Endothelial cell of umbilical vein (primary cell): ENCODE data around the gene CACHD1.

Experiments used
- EZH2 ChIP-seq: IDR thresholded peaks from 2 replicates; pipeline ENCODE4 v1.6.1; 2012; ENCODE audit warnings: borderline replicate concordance, low read depth, mild to moderate bottlenecking, moderate library complexity, low read length, inconsistent platforms; ENCODE audit not compliant: severe bottlenecking
- GATA2 ChIP-seq: IDR thresholded peaks from 2 replicates; pipeline ENCODE4 v1.7.0; 2011; ENCODE audit warnings: low read depth, mild to moderate bottlenecking, moderate library complexity, mixed read lengths, low read length; ENCODE audit not compliant: insufficient read length, insufficient read depth
- POLR2A ChIP-seq: IDR thresholded peaks from 2 replicates; pipeline ENCODE4 v1.6.1; 2012; ENCODE audit warnings: low read depth, mild to moderate bottlenecking, control low read depth, low read length
- POLR2AphosphoS5 ChIP-seq: IDR thresholded peaks from 2 replicates; pipeline ENCODE4 v1.6.1; 2012; ENCODE audit warnings: low read depth, mild to moderate bottlenecking, control low read depth, low read length, moderate library complexity; ENCODE audit not compliant: insufficient read depth
- TF ChIP-seq, protein P1 (sequence below), 2 donors: IDR thresholded peaks; 1 replicate in 1 of 2; 2 replicates in 1 of 2; pipeline ENCODE4 v1.5.1; 2011; ENCODE audit warnings: low read length in 2 of 2, mild to moderate bottlenecking in 2 of 2, moderate library complexity in 2 of 2, control low read depth in 1 of 2, inconsistent platforms in 1 of 2, low read depth in 1 of 2; ENCODE audit not compliant: insufficient read depth in 1 of 2; ENCODE audit errors: extremely low read depth in 1 of 2
- TF ChIP-seq, protein P2 (sequence below): IDR thresholded peaks from 2 replicates; pipeline ENCODE4 v1.6.1; 2011; ENCODE audit not compliant: insufficient read depth, insufficient read length

DNA sequence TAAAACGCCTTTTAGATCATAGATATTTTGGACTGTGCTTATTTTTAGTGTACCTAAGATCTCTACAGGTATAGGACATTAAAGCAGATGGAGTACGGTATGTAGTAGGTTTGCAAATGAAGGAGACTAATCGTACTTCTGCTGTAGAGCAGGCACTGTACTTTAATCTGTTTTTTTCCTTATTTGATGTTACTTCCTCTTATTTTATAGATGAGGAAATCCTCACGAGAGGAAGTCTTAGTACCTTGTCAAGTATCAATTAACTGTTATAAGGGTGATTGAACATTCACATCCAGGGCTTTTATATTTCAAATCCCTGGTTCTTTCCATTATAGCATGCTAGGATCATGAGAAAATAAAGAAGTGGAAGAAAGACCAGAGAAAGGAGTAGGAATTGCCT, 41.1 kb downstream of the CACHD1 start:
- TF ChIP-seq POLR2AphosphoS5 = no peak
- TF ChIP-seq GATA2 = no peak
- TF ChIP-seq, protein P1, sequence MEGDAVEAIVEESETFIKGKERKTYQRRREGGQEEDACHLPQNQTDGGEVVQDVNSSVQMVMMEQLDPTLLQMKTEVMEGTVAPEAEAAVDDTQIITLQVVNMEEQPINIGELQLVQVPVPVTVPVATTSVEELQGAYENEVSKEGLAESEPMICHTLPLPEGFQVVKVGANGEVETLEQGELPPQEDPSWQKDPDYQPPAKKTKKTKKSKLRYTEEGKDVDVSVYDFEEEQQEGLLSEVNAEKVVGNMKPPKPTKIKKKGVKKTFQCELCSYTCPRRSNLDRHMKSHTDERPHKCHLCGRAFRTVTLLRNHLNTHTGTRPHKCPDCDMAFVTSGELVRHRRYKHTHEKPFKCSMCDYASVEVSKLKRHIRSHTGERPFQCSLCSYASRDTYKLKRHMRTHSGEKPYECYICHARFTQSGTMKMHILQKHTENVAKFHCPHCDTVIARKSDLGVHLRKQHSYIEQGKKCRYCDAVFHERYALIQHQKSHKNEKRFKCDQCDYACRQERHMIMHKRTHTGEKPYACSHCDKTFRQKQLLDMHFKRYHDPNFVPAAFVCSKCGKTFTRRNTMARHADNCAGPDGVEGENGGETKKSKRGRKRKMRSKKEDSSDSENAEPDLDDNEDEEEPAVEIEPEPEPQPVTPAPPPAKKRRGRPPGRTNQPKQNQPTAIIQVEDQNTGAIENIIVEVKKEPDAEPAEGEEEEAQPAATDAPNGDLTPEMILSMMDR (IDR thresholded peaks at IDR 0.05; ENCODE audit: extremely low read depth in 1 of 2, insufficient read depth in 1 of 2, low read depth in 1 of 2, low read length in 2 of 2) = no peak
- TF ChIP-seq POLR2A = no peak
- TF ChIP-seq, protein P2, sequence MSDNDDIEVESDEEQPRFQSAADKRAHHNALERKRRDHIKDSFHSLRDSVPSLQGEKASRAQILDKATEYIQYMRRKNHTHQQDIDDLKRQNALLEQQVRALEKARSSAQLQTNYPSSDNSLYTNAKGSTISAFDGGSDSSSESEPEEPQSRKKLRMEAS = no peak
- TF ChIP-seq EZH2 = no peak
